Neural progenitor cell (in vitro differentiated cells): ENCODE measurements around the gene NPC1.

Source experiments
- EZH2 ChIP-seq: fragments of 200-600 bp; sonication (generic); IDR thresholded peaks from 2 replicates; pipeline ENCODE4 v1.6.1; 2017; ENCODE audit warnings: antibody characterized with exemption, mild to moderate bottlenecking, moderate library complexity
- TF ChIP-seq, protein P1 (sequence below): fragments of 200-600 bp; sonication (generic); IDR thresholded peaks from 2 replicates; pipeline ENCODE4 v1.5.1; 2017; ENCODE audit warnings: antibody characterized with exemption, mild to moderate bottlenecking

DNA sequence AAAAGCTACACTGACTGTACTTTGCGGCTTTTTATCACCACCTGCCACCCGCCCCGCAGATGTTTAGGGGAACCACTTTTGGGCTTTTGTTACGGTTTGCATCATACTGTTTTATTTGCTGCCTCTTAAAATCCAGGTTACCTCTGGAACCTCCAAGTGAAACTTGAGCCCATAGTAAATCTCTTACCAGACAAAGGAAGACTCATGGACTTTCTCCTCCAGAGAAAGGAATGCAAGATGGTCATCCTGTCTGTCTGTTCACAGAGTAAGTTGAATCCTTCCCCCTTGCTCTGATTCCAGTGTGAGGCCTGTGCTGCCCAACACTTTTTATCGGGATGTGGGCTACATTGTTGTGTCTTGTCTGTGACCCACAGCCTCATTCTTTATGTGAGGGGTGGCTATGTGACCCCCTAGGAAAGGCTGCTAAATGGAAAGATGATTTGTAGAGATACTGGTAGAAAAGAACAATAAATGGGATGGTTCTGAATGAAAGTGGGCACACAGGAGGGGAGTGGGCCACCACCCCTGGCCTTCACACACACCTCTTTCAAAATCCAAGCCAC lies 59.7 kb downstream of the NPC1 start:
- TF ChIP-seq, protein P1, sequence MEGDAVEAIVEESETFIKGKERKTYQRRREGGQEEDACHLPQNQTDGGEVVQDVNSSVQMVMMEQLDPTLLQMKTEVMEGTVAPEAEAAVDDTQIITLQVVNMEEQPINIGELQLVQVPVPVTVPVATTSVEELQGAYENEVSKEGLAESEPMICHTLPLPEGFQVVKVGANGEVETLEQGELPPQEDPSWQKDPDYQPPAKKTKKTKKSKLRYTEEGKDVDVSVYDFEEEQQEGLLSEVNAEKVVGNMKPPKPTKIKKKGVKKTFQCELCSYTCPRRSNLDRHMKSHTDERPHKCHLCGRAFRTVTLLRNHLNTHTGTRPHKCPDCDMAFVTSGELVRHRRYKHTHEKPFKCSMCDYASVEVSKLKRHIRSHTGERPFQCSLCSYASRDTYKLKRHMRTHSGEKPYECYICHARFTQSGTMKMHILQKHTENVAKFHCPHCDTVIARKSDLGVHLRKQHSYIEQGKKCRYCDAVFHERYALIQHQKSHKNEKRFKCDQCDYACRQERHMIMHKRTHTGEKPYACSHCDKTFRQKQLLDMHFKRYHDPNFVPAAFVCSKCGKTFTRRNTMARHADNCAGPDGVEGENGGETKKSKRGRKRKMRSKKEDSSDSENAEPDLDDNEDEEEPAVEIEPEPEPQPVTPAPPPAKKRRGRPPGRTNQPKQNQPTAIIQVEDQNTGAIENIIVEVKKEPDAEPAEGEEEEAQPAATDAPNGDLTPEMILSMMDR = no peak
- TF ChIP-seq EZH2 = no peak
